DND-41 (cell line): ENCODE measurements around the gene FADS6.

ENCODE experiments used
- ATAC-seq: fragments of 200-7000 bp; cut with Tn5 transposase; 3 replicates; pipeline ENCODE4 v1.9.1; 2021; ENCODE audit warnings: low read depth; ENCODE audit not compliant: insufficient read depth
- DNase-seq: peaks from one replicate; pipeline ENCODE4 v3.0.0-alpha.2; 2020
- H2AFZ ChIP-seq: 2 replicates; pipeline ENCODE4 v1.6.0; 2012; ENCODE audit warnings: low read depth, low read length
- H3K27ac ChIP-seq: 2 replicates; pipeline ENCODE4 v1.5.1; 2012; ENCODE audit warnings: low read length, inconsistent platforms
- H3K27me3 ChIP-seq: fragments of 200-600 bp; sonication (generic); 2 replicates; pipeline ENCODE4 v1.6.0; 2012; ENCODE audit warnings: low read length, mild to moderate bottlenecking, inconsistent platforms; ENCODE audit not compliant: insufficient read depth, poor library complexity
- H3K36me3 ChIP-seq: 2 replicates; pipeline ENCODE4 v1.5.1; 2012; ENCODE audit warnings: low read length, inconsistent platforms; ENCODE audit not compliant: insufficient read depth
- H3K4me1 ChIP-seq: 2 replicates; pipeline ENCODE4 v1.5.1; 2012; ENCODE audit warnings: mild to moderate bottlenecking, low read length; ENCODE audit not compliant: insufficient read depth
- H3K4me2 ChIP-seq: 2 replicates; pipeline ENCODE4 v1.6.0; 2012; ENCODE audit warnings: mild to moderate bottlenecking, moderate library complexity, low read length, inconsistent platforms; ENCODE audit not compliant: insufficient read depth
- H3K4me3 ChIP-seq, 2 experiments: fragments of 200-600 bp in 1 of 2; shearing (Covaris generic) in 1 of 2; 2 replicates each; pipeline ENCODE4 v1.5.1; 2012 to 2016; ENCODE audit warnings: inconsistent platforms in 2 of 2, low read length in 2 of 2, mild to moderate bottlenecking in 2 of 2, low read depth in 1 of 2, moderate library complexity in 1 of 2
- H3K79me2 ChIP-seq: 2 replicates; pipeline ENCODE4 v1.6.0; 2012; ENCODE audit warnings: low read length, inconsistent platforms; ENCODE audit not compliant: insufficient read depth
- H3K9ac ChIP-seq: 2 replicates; pipeline ENCODE4 v1.6.0; 2012; ENCODE audit warnings: low read depth, mild to moderate bottlenecking, inconsistent platforms, low read length, moderate library complexity
- H3K9me3 ChIP-seq: 2 replicates; pipeline ENCODE4 v1.5.1; 2012; ENCODE audit warnings: low read length, moderate library complexity, mild to moderate bottlenecking, inconsistent platforms; ENCODE audit not compliant: insufficient read depth, severe bottlenecking
- H4K20me1 ChIP-seq: 2 replicates; pipeline ENCODE4 v1.6.0; 2012; ENCODE audit warnings: low read length; ENCODE audit not compliant: insufficient read depth
- EZH2 ChIP-seq: IDR thresholded peaks from 3 replicates; pipeline ENCODE4 v1.6.1; 2012; ENCODE audit warnings: borderline replicate concordance, low read depth, mild to moderate bottlenecking, moderate library complexity, low read length, inconsistent platforms; ENCODE audit not compliant: severe bottlenecking
- TF ChIP-seq, protein P1 (sequence below): IDR thresholded peaks from 2 replicates; pipeline ENCODE4 v1.5.1; 2012; ENCODE audit warnings: borderline replicate concordance, low read length, moderate library complexity, mild to moderate bottlenecking; ENCODE audit not compliant: poor library complexity, severe bottlenecking; ENCODE audit errors: extremely low read depth

FADS6 gene

DNA sequence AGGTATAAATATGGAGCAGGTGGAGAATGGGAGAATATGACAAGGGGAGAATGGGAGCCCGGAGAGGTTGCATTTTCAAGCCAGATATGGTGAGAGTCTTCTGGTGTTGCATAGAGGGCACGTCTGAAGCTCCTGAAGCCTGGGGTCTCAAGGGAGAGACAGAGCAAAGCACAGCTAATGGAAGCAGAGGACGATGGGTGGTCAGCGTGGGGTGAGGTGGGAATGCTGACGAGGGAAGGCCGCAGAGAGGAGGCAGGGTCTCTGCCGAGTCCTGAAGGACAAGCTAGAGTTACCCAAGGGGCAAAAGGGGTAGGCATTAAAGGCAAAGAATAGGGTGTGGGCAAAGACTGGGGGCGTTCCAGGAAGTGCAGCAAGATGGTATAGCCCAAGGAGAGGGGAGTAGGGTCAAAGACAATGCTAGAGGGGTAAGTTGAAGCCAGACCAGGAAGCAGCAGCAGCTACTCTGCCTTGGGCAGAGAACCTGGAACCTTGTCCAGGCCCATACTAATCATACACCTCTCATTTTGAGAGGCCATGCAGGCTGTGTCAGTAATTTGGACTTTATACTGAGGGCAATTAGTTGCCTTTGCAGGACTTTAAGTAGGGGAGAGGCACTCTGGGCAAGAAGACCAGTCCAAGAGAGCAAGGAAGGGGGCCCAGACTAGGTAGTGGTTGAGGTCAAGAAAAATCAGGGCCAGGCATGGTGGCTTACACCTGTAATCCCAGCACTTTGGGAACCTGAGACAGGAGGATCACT, 44.9 kb upstream of the FADS6 start:
- Histone ChIP-seq H3K9me3 (no peaks in the 10 kb centered on the region), H3K27ac (no peak overlapping the region), H3K9ac (no peak overlapping the region), H3K79me2 (no peaks in the 10 kb centered on the region), H3K4me2 (no peak overlapping the region), H3K36me3 (no peaks in the 10 kb centered on the region), H4K20me1 (peaks cover 3% of the 10 kb centered on the region; the same call in 1 of the 2 replicates), H3K4me1 (no peaks in the 10 kb centered on the region), H2AFZ (no peak overlapping the region), H3K27me3 (no peaks in the 10 kb centered on the region), H3K4me3 (no peak overlapping the region)
- no peak for TF ChIP-seq EZH2
- TF ChIP-seq, protein P1, sequence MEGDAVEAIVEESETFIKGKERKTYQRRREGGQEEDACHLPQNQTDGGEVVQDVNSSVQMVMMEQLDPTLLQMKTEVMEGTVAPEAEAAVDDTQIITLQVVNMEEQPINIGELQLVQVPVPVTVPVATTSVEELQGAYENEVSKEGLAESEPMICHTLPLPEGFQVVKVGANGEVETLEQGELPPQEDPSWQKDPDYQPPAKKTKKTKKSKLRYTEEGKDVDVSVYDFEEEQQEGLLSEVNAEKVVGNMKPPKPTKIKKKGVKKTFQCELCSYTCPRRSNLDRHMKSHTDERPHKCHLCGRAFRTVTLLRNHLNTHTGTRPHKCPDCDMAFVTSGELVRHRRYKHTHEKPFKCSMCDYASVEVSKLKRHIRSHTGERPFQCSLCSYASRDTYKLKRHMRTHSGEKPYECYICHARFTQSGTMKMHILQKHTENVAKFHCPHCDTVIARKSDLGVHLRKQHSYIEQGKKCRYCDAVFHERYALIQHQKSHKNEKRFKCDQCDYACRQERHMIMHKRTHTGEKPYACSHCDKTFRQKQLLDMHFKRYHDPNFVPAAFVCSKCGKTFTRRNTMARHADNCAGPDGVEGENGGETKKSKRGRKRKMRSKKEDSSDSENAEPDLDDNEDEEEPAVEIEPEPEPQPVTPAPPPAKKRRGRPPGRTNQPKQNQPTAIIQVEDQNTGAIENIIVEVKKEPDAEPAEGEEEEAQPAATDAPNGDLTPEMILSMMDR, result no peak
- no peak for ATAC-seq
- DNase-seq, result no peak

GRCh38 chr17:74937064-74938051, 43.9 kb upstream of the FADS6 start:
- no peaks in the 10 kb centered on the region for H3K4me1 ChIP-seq
- H3K36me3 ChIP-seq, result no peaks in the 10 kb centered on the region
- no peak overlapping the region for H3K27ac ChIP-seq
- no peak overlapping the region for H3K4me2 ChIP-seq
- H3K9me3 ChIP-seq, result no peaks in the 10 kb centered on the region
- no peak for TF ChIP-seq EZH2
- TF ChIP-seq, protein P1, result no peak
- peaks cover under 1% of the 10 kb centered on the region for H3K27me3 ChIP-seq
- ATAC-seq, result no peak
- no peaks in the 10 kb centered on the region for H3K79me2 ChIP-seq
- no peak overlapping the region for H3K4me3 ChIP-seq
- no peak overlapping the region for H2AFZ ChIP-seq
- DNase-seq, result no peak
- H4K20me1 ChIP-seq, result peaks cover 3% of the 10 kb centered on the region; the same call in 1 of the 2 replicates
- H3K9ac ChIP-seq, result no peak overlapping the region

DNA sequence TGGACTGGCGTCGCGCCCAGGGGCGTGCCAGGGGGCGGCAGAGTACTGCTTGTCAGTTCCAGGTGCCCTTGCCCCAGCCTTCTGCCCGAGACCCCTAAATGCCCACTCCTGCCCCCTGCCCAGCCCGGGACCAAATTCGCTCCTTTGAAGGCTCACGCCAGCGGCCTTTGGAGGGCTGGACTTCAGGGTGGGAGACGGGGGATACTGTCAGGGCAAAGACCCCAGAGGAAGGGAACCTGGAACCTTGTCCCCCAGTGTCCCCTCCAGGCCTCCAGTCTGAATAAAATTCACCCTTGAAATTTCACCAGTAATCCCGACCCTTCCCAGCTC, 43.0 kb upstream of the FADS6 start:
- ATAC-seq, result no peak
- TF ChIP-seq, protein P1, result no peak
- no peak for TF ChIP-seq EZH2
- Histone ChIP-seq H4K20me1 (peaks cover 3% of the 10 kb centered on the region; the same call in 1 of the 2 replicates), H3K27me3 (peaks cover 3% of the 10 kb centered on the region), H3K9me3 (no peaks in the 10 kb centered on the region), H3K36me3 (no peaks in the 10 kb centered on the region), H3K27ac (no peak overlapping the region), H2AFZ (no peak overlapping the region), H3K4me2 (no peak overlapping the region), H3K79me2 (no peaks in the 10 kb centered on the region), H3K4me1 (no peaks in the 10 kb centered on the region), H3K4me3 (no peak overlapping the region), H3K9ac (no peak overlapping the region)
- DNase-seq, result no peak
